ENCODE data around the gene KRTAP4-7.
"Not testable (repeated sequence)": the region's sequence is repeated elsewhere in the genome, so short reads cannot be mapped to it uniquely, and the experiment has no call there.

Gene KRTAP4-7

GRCh38 chr17:41065829-41066624 is 17.9 kb upstream of the KRTAP4-7 start, which contains the start of gene KRTAP2-4:
Gene KRTAP2-4 (minus strand): TSS chr17:41065879. CDS start chr17:41065845, 34 bp downstream.
- peak; percentile 86 for DNase-seq

DNA sequence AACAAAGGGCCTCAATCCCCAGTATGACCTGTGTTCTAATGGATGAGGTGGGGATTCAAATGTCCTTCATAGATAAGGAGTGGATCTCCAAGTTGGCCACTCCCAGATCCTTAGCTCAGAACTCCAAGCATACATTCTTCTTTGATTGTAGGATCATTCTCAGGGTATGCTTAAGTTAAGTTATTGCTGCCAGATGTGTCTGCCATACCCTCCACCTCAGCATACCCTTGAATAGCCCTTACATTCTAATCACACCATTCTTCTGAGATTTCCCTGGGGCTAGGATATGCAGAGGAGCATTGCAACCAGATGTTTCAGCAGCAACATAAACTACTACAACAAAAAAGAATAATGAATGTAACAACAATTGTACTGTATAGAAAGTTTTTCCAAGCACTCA is 16.7 kb upstream of the KRTAP4-7 start:
- DNase-seq: no peak

GRCh38 chr17:41069031-41069430 is 14.9 kb upstream of the KRTAP4-7 start:
- peak; percentile 69 for DNase-seq

DNA sequence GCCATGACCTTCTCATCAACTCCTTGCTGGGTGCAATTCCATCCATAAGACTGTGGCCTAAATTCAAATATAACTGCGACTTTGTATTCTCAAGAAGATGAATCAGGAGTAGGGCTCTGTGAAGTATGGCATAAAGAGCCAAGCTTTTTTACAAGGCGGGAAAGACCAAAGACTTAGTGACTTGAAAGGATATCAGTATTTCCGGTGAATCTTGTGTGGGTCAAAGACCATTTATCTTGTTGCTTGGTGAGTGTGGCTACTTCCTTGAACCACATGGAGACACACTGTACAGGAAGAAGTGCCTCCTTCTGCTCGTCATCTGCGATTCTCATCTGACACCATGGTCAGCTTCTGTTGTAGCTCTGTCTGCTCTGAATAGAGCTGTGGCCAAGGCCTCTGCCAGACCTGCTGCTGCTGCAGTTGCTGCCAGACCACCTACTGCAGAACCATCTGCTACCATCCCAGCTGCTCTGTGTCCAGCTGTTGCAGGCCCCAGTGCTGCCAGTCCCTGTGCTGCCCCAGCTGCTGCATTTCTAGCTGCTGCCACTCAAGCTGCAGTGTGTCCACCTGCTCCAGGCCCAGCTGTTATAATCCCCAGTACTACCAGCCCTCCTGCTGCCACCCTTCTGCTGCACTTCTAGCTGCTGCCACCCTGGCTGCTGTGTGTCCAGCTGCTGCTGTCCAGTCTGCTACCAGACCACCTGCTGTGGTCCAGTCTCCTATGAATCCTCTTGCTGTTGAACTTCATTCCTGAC is 12.2 kb upstream of the KRTAP4-7 start:
- no peak for DNase-seq

DNA sequence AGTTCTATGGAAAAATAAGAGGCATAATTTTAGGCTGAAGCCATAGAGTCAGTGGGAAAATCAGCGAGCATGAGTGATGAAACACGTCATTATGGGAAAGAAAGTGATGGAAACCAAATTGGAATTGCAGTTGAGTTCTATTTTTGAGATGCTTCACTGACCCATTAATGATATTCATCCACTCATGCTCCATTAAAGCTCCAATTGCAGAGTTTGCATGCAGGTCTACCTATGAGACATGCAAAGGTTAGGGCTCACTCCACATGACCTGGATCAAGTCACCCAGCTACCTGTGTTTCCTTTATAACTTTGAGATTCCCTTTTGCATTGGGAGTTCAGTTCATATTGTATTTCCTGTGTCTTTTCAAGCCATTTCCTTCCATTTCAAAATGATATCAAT is 10.3 kb upstream of the KRTAP4-7 start:
- no peak for DNase-seq

GRCh38 chr17:41076788-41077187 is 7.2 kb upstream of the KRTAP4-7 start:
- no peak for DNase-seq

DNA sequence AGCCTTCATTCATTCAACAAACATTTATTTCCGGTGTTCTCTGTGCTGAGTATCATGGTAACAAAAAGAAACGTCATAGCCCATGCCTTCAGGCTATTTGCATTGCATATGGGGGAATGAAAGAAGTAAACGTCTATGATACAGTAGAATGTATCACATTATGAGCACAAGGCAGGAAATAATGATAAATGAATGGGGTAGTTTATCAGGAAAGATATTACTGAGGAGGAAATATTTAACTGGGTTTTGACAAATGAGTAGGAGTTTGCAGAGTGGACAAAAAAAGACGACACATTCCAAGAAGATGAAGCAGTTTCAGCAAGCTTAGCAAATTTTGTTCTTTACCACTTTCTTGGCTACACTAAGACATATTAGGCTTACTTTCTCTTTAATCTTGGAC is 1.3 kb upstream of the KRTAP4-7 start:
- DNase-seq: no peak

DNA sequence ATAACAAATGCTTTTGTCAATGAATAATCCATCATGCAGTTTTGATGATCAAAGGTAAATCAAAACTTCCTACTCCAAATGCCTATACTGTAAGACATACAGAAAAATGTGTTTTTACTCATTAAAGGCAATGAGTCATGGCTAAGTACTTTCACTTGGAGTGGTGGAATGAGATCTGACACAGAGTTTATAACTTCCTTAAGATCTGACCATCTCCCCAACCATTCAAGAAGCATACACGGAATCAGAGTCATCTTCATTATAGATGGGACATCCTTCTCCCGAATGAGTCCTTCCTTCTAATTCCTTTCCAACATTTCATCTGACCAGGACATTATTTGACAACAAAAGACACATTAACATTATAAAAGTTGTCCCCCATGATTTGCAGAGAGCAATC is 523 bp upstream of the KRTAP4-7 start:
- not testable (repeated sequence) for DNase-seq

- DNase-seq: peak; percentile 65
Measured at GRCh38 chr17:41088760-41089352, 4.9 kb downstream of the KRTAP4-7 start.

DNA sequence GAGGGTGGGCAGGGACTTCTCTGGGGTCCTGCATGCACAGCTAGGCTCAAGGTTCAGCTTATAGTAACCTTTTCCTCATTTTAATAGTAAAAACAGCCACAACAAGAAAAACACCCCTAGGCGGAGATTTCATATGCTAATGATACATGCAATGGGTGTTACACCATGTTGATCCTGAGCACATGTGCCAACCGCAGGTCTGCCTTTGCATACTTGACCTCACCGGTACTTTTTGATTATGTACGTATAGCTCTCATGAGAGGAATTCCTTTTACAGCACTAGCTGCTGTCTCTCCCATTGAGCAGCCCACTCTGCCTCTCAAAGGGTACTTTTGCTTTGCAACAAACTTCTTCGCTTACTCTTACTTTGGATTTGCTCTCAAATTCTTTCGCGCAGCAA is 12.1 kb downstream of the KRTAP4-7 start:
- no peak for DNase-seq

- DNase-seq: no peak
Measured at GRCh38 chr17:41098042-41098441, 14.1 kb downstream of the KRTAP4-7 start, which contains the start of gene KRTAP4-8. Gene KRTAP4-8 (minus strand): TSS chr17:41098142. CDS start chr17:41098084, 58 bp downstream.

- DNase-seq: no peak
Measured at GRCh38 chr17:41098481-41098880, 14.5 kb downstream of the KRTAP4-7 start.

- DNase-seq: not testable (repeated sequence)
Measured at GRCh38 chr17:41099682-41100480, 15.9 kb downstream of the KRTAP4-7 start.

DNA sequence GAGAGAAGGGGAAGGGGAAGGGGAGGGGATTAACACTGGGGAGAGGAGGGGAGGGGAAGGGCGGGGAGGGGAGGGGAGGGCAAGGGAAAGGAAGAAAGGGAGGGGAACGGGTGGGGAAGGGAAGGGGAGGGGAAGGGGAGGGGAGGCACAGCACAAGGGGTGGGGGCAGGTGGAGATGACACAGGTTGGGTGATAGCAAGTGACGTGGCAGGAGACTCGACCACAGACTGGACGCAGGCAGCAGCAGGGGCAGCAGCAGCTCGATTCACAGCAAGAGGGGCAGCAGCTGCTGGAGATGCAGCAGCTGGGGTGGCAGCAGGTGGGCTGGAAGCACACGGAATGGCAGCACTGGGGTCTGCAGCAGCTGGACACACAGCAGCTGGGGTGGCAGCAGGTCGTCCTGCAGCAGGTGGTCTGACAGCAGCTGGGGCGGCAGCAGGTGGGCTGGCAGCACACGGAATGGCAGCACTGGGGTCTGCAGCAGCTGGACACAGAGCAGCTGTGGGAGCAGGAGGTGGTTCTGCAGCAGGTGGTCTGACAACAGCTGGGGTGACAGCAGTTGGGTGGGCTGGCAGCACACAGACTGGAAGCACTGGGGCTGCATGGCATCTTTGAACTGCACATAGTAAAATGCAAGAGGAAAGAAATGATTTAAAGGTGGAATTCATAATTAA is 17.8 kb downstream of the KRTAP4-7 start, which contains the start of gene KRTAP4-16:
KRTAP4-16 (minus strand) TSS at position 624 of the 674 bp plus-strand sequence; CDS start at position 624, 0 bp downstream.
- DNase-seq: no peak

DNA sequence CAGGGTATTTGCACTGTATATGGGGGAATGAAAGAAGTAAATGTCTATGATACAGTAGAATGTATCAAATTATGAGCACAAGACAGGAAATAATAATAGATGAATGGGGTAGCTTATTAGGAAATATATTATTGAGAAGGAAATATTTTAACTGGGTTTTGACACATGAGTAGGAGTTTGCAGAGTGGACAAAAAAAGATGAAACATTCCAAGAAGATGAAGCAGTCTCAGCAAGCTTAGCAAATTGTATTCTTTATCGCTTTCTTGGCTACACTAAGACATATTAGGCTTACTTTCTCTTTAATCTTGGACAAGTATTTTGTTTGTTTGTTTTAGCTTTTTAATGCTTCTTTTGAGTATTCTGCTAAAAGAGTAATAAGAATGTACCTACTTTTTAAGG is 19.9 kb downstream of the KRTAP4-7 start:
- DNase-seq: no peak

DNA sequence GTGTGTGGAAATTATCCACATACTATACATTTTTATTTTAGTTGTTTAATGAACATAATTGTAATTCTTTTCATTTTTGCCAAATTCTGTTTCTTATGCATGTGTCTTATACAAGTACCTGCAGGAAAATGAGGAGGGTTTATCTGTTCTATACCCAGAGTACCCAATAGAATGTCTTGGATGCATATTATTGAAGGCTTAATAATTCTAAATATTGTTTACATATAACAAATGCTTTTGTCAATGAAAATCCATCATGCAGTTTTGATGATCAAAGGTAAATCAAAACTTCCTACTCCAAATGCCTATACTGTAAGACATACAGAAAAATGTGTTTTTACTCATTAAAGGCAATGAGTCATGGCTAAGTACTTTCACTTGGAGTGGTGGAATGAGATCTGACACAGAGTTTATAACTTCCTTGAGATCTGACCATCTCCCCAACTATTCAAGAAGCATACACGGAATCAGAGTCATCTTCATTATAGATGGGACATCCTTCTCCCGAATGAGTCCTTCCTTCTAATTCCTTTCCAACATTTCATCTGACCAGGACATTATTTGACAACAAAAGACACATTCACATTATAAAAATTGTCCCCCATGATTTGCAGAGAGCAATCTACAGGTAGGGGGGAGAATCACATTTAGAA is 20.6 kb downstream of the KRTAP4-7 start:
- DNase-seq: not testable (repeated sequence)

DNA sequence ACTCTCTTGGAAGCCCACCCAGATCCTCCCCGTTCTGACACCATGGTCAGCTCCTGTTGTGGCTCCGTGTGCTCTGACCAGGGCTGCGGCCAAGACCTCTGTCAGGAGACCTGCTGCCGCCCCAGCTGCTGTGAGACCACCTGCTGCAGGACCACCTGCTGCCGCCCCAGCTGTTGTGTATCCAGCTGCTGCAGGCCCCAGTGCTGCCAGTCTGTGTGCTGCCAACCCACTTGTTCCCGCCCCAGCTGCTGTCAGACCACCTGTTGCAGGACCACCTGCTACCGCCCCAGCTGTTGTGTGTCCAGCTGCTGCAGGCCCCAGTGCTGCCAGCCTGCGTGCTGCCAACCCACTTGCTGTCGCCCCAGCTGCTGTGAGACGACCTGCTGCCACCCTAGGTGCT is 21.4 kb downstream of the KRTAP4-7 start, which contains the start of gene KRTAP4-9:
KRTAP4-9 (plus strand) TSS at position 43 of the 400 bp plus-strand sequence; CDS start at position 43, 0 bp downstream.
- DNase-seq: not testable (repeated sequence)

DNA sequence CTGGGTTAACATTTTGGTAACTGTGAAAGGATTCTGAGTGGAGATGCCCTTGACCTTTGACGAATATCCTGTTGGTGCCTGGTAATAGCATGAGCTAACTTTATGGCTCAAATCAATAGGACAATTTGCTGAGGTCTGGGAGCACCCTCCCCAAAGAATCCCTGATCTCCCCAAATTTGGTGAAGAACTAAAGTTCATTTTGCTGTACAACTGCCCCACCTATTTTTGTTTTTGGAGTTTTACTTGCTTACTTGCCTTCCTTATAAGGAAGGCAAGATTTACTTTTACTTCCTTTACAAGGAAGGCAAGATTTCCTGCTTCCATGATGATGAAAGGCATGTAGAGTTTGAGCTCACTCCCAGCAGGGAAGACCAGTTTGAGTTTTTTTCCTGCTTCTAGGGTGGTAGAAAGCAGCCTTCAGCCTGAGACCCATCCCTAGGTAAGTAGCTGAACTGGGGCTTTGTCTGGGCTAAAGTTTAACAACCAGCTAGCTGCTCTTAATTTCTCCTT is 24.0 kb downstream of the KRTAP4-7 start:
- peak; percentile 31 for DNase-seq

DNA sequence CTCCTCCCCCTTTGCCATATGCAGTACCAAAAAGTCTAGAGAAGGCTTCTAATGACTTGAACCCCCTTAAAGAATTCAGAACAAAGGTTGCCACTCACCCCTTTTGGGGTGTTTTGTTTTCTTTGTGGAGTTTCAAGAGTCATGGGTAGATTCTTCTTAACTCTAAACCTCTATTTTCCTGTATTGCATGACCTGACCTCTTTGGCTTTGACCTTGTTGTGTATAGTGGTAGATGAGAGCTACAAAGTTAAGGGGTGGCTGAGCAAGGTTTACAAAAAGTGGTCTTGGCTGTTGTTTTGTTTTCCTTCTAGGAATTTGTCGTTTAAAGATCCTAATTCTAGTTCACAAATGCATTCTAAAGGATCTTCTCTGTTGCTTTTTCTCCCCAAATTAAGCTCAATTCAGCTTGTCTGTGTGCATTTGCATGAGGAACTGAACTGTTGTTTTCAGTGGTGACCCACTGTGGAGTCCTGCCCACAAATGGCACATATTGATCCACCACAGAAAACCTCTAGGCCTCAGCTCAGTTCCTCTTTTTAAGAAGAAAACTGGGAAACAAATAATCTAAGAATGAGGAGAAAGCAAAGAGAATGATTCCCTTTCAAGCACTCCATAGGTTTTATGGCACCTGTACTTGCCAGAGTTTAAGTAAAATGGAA is 24.9 kb downstream of the KRTAP4-7 start:
- peak; percentile 72 for DNase-seq

GRCh38 chr17:41111151-41111885 is 27.4 kb downstream of the KRTAP4-7 start:
- DNase-seq: no peak
